HG02678 (cell line): ENCODE data around the gene AJAP1.

Experiments used
- ATAC-seq: cut with Tn5 transposase; IDR thresholded peaks from one replicate; pipeline ENCODE4 v1.9.1; 2021; ENCODE audit warnings: mild to moderate bottlenecking, moderate library complexity; ENCODE audit not compliant: unreplicated experiment

Gene AJAP1

DNA sequence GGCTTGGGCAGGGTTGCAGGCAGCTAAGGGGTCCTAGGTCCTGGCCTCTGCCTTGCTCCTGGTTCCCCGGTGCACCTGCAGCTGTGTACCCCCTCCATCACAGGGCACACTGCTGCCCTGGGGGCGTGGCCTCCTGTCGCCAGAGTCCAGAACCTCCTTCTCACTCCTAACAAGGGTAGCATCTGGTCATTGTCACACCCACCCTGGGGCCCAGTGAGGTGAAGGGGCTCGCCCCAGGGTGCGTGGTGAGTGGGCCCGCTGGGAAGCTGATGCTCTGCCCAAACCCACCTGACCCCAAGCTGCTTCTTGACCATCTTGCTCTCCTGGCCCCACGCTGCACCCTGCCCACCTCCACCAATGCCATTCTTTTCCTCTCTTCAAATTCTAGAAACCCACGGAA is 44.5 kb downstream of the AJAP1 start:
- no peak for ATAC-seq

DNA sequence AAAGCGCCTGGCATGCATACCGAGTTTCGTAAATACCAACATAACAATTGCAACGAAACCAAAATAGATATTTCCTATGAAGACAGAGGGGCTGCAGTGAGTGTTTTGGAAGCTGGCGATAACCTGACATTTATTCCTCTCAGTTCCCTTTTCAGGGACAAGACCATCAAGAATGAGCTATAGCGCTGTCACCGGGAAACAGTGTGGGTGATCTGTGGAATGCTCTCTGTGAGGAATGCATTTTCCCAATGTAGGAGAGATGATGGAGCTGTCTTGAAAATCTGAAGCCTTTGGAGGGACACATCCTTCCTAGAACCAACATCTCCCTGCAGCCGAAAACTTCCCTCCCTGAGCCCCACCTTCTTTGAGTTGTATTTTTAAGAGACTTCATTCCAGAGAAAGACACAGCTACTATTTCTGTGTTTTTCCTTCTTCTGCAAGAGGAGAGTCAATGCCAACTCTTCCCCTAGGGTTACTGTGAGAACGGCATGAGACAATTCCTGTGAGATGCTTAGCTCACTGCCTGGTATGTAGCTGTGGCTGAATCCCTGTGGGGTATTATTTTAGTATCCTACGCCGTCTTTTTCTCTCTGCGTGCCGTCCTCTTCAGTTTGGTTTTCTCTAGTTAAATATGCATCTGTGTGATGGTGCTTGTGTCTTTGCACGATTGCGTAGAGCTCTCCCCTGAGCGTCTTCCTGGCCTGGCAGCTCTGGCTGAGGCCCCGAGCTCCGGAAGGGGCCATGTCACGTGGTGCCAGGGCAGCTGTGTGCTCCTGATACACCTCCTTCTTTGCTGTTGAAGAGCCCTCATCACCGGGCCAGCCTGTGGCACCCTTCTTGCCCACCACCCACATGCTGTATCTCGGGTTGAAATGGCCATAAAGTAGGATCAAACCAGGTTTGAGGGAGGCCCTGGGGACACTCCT is 45.2 kb downstream of the AJAP1 start:
- no peak for ATAC-seq

- ATAC-seq: no peak
Measured at GRCh38 chr1:4700801-4701200, 46.4 kb downstream of the AJAP1 start.

DNA sequence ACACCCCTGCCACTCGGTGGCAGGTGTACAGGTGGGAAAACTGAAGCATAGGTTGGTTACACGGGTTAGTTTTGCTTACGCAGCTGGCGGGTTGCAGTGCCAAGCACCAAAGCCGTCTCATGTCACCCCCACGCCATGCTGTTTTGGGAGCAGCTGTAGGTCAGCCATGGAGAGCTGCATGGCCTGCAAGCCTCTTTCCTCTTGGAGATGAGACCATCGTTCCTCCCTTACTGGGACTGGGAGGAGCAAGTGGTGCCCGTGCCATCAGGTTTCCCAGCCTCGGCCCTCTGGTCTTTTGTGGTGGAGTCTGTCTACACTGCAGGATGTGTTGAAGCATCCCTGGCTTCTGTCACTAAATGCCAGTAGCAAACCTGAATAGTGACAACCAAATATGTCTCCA is 46.9 kb downstream of the AJAP1 start:
- ATAC-seq: no peak

DNA sequence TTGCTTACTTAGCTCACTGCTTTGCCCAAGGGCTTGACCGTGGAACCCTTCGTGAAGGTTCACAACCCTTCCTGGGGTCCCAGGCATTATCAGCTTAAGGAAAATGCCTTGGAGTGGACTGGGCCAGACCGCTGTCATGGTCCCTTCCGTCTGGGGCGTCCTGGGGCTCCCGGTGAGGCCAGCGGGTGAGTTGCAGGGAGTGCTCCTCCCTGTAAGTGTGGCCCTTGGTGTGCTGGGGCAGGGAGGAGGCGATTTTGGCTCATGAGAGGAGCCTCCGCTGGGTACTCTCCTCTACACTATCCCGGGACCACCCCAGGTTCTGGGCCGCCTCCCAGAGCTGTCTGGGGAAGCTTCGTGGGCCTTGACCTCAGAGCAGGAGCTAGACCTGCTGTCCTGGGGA is 48.1 kb downstream of the AJAP1 start:
- no peak for ATAC-seq

- ATAC-seq: no peak
Measured at GRCh38 chr1:4702932-4703331, 48.5 kb downstream of the AJAP1 start.

GRCh38 chr1:4703646-4704045 is 49.2 kb downstream of the AJAP1 start:
- ATAC-seq: no peak

DNA sequence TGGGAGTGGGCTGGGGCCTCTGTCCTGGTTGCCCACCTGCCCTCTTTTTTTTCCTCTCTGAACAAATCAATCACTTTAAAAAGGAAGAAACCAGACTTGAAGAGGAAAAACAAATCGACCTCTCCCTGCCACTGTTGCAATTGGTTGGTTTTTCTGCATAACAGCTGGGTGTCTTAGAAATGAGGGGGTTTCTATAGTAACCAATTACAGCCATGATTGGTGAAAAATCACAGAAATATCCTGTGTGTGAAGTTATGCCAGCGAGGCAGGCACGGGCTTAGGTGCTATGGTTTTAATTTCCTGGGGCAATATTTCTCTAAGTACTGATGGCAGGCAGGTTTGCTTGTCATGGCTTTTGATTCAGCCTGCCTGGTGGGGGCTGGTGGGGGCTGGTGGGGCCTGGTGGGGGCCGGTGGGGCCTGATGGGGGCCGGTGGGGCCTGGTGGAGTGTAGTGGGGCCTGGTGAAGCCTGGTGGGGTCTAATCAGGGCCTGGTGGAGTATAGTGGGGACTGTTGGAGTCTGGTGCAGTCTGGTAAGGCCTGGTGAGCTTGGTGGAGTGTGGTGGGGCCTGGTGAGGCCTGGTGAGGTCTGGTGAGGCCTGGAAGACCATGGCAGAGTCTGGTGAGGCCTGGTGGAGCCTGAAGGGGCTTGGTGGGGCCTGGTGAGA is 54.6 kb downstream of the AJAP1 start:
- ATAC-seq: no peak

- ATAC-seq: no peak
Measured at GRCh38 chr1:4709641-4710040, 55.2 kb downstream of the AJAP1 start.

- no peak for ATAC-seq
Measured at GRCh38 chr1:4710592-4711415, 56.4 kb downstream of the AJAP1 start.

DNA sequence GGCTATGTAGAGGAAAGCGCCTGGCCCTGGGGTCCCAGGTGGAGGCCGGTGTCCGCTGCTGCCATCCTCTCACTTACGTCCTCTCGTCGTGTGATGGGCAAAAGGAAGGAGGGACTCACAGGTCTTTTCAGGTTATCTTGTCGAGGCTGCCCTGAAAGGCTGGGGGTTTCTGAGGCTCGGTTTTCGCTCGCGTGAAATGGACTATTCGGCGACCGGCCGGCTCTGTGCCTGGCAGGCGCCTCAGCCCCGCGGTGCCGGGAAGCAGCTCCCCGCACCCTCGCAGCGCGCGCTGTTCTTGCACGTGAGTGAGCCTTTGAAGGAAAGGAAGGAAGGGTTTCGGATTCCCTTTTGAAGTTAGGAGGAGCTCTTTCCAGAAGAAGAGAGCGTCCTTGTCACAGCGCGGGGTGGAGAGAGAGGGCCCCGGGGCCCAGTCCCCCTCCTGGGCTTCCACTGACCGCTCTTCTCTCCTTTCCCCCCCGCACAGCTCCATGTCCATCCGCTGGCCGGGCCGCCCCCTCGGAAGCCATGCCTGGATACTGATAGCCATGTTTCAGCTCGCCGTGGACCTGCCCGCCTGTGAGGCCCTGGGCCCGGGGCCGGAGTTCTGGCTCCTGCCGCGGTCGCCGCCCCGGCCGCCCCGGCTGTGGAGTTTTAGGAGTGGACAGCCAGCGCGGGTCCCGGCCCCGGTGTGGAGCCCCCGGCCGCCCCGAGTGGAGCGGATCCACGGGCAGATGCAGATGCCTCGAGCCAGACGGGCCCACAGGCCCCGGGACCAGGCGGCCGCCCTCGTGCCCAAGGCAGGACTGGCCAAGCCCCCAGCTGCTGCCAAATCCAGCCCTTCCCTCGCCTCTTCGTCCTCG is 57.2 kb downstream of the AJAP1 start:
- ATAC-seq: no peak

DNA sequence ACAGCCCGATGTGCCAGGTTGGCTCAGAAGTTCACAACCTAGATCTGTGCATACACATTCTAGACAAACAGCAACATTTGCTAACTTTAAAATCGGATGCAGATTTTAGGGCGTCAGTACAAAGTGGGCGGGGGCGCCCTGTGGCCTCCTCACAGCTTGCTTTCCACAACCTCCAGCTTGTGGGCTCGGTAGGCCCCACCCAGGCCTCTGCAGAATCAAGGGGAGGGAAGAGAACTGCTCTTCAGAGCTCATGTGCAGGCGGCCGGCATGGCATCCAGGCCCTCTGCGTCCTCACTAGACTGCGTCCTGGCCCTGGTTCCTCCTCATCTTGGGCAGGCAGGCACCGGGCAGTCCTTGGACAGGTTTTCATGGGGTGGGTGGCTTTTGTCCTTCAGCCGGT is 59.3 kb downstream of the AJAP1 start:
- no peak for ATAC-seq

GRCh38 chr1:4716406-4716805 is 62.0 kb downstream of the AJAP1 start:
- ATAC-seq: no peak

DNA sequence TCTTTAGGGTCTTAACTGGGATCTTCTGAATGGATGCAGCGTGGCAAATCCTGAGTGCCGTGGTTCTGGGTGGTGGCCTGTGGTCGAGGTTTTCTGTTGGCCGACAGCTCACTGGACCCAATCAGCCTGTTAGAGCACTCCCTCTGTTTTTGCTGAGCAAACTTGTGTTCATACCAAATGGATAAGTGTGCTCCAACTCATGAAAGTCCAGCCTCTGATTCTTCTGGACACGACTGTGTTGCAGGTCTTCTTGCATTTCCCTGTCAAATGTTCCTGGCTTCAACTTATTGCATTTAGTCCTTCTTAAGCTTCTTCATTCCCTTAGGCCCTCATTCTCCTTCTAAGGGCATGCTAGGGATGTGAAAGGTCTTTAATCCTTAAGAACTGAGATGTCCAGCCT is 63.7 kb downstream of the AJAP1 start:
- no peak for ATAC-seq

- ATAC-seq: no peak
Measured at GRCh38 chr1:4723106-4723505, 68.7 kb downstream of the AJAP1 start.

DNA sequence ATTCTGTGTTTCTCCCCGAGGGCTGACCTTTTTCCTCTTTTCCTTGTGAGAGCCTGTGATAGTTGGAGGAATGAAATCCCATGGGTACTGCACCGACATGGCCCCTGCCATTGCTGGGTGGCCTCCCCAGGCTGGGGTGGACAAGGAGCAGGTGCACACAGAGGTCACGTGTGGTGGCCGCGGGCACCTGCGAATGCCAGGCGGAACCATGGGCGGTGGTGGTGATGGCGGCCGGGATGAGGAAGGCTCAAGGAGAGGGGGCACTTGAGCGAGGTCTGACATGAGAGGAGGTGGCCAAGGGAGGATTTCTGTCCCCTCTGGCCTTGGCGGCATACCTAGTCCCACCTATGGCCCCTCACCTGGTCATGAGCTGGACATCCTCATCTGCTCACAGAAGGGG is 69.6 kb downstream of the AJAP1 start:
- no peak for ATAC-seq

- ATAC-seq: no peak
Measured at GRCh38 chr1:4724695-4725250, 70.4 kb downstream of the AJAP1 start.

GRCh38 chr1:4725416-4725815 is 71.0 kb downstream of the AJAP1 start:
- ATAC-seq: no peak

DNA sequence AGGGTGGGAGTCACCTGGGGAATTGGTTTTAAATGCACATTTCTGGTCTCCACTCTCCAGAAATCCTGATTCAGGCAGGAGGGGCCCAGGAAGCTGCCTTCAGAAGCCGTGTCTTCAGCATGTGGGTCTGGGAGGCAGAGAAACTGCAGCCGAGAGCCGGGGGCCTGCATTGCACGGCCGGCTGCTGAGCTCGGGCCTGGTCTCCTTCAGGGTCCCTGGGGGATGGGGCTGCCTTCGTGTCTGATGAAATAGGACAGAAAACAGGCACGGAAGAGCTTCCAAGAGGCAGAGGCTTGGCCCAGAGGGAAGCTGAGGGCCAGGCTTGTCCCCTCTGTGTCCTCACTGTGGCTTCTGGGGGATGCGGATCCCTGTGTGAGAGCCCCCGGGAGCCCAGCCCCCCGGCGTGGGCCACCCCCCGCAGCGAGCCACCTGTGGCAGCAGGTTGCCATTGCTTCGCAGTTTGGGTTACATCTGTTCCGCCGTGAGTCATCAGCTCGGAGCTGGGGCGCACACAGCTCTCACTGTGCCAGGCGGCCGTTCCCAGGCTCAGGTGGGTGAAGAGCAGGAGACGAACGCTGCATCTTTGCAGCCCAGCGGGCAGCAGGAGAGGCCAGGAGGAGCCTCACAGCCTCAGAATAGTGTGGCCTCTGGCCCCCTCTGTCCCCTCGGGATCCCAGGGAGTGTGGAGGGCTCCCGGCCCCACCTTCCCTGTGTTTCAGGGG is 72.4 kb downstream of the AJAP1 start:
- no peak for ATAC-seq
